PC-9 (cell line): ENCODE results near the gene MYO3B. TPM values are rescaled to one million over a fixed set of nuclear protein-coding genes. Genes with fewer than 3 reads are reported as not detected.
A peak's percentile ranks its signal among the peaks of the same experiment; 100 is the strongest.

Experiments
- BruUV-seq: library from RNA; stranded (reverse); fragments of 400-500 nt; replicated peaks from 2 replicates; lab custom pipeline; 2021; lab: Mats Ljungman, UMichigan
- CTCF ChIA-PET: fragments of 300-600 bp; sonication (Branson Sonifier 250); formaldehyde crosslinking; loops from one replicate; lab custom pipeline; 2022; ENCODE audit warnings: antibody characterized with exemption; lab: Charles Lee
- POLR2A ChIA-PET: fragments of 300-600 bp; sonication (Branson Sonifier 250); formaldehyde crosslinking; loops from one replicate; lab custom pipeline; 2022; ENCODE audit warnings: antibody characterized with exemption; ENCODE audit not compliant: unreplicated experiment; lab: Charles Lee
- DNase-seq, 2 experiments: peaks; one replicate each; pipeline versions ENCODE4 v3.0.0 to v3.0.0-alpha.2; 2015 to 2022; ENCODE audit warnings: mixed read lengths in 1 of 2
- H2AFZ ChIP-seq: fragments of 200-600 bp; sonication (generic); 2 replicates; pipeline ENCODE4 v1.8.1; 2017; ENCODE audit warnings: antibody characterized with exemption
- H3F3A ChIP-seq: fragments of 200-600 bp; sonication (generic); 2 replicates; pipeline ENCODE4 v1.8.1; 2017; ENCODE audit warnings: antibody characterized with exemption, mild to moderate bottlenecking, low read depth; ENCODE audit not compliant: insufficient read depth
- H3K27ac ChIP-seq: fragments of 200-600 bp; sonication (generic); 2 replicates; pipeline ENCODE4 v1.6.1; 2016; ENCODE audit warnings: mixed run types
- H3K27me3 ChIP-seq: fragments of 200-600 bp; sonication (generic); 2 replicates; pipeline ENCODE4 v1.6.1; 2016; ENCODE audit warnings: low read depth, mixed run types; ENCODE audit not compliant: insufficient read depth
- H3K36me3 ChIP-seq: fragments of 200-600 bp; sonication (generic); 2 replicates; pipeline ENCODE4 v1.6.1; 2016; ENCODE audit warnings: low read depth, mixed run types
- H3K4me1 ChIP-seq: fragments of 200-600 bp; sonication (generic); replicated peaks from 2 replicates; pipeline ENCODE4 v1.6.1; 2016; ENCODE audit warnings: mixed run types; ENCODE audit not compliant: insufficient read depth
- H3K4me2 ChIP-seq: fragments of 200-600 bp; sonication (generic); 2 replicates; pipeline ENCODE4 v1.6.1; 2017; ENCODE audit warnings: mixed run types
- H3K4me3 ChIP-seq: fragments of 200-600 bp; sonication (generic); 2 replicates; pipeline ENCODE4 v1.6.1; 2016; ENCODE audit warnings: mixed run types
- H3K79me2 ChIP-seq: fragments of 200-600 bp; sonication (generic); 2 replicates; pipeline ENCODE4 v1.6.1; 2017; ENCODE audit warnings: low read depth, mixed run types
- H3K9me2 ChIP-seq: fragments of 200-600 bp; sonication (generic); 2 replicates; pipeline ENCODE4 v1.8.1; 2017; ENCODE audit warnings: mild to moderate bottlenecking; ENCODE audit not compliant: insufficient read depth
- H3K9me3 ChIP-seq: fragments of 200-600 bp; sonication (generic); 2 replicates; pipeline ENCODE4 v1.8.1; 2016; ENCODE audit warnings: low read depth; ENCODE audit not compliant: insufficient read depth
- H4K20me1 ChIP-seq: fragments of 200-600 bp; sonication (generic); 2 replicates; pipeline ENCODE4 v1.8.1; 2017; ENCODE audit not compliant: insufficient read depth
- CTCF ChIP-seq: fragments of 200-600 bp; sonication (generic); conservative IDR thresholded peaks from 2 replicates; pipeline ENCODE4 v1.6.1; 2017; ENCODE audit warnings: mixed run types, antibody characterized with exemption, mild to moderate bottlenecking, moderate library complexity
- EZH2 ChIP-seq: fragments of 200-600 bp; sonication (generic); IDR thresholded peaks from 2 replicates; pipeline ENCODE4 v1.8.0; 2017; ENCODE audit warnings: antibody characterized with exemption, low read depth
- intact Hi-C: fragments of 100-400 bp; cut with micrococcal nuclease; formaldehyde crosslinking; loops from one replicate; pipeline ENCODE4 v1.10.0; 2022; ENCODE audit not compliant: unreplicated experiment
- total RNA-seq: library from RNA; stranded (reverse); gene quantifications from 2 replicates; pipeline ENCODE4 v1.2.3, GENCODE V29; 2021

The MYO3B gene
- total RNA-seq, 1 experiment from 2014 or later, result 5.3 TPM

DNA sequence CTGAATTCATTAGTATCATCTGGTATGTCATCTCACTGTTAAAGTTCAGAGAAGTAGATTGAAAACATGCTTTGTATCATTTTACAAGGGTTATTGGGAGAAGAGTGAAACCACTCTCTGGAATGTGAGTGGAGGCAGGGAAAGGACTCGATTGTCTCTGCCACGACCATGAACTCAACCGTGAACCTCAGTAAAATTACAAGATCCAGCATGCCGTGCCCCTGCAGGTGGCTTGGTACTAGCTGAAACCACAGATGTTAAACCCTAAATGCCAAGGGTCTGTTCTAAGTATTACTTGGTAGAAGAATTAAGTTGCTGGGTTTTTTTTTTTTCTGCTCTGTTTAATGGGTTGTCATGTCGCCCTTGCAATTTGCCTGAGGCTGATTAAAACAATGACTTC lies 197.2 kb downstream of the MYO3B start:
- Histone ChIP-seq H3K9me3 (no peaks in the 10 kb centered on the region), H3K4me2 (peak overlapping the region; percentile 63), H3K79me2 (no peaks in the 10 kb centered on the region), H3K27ac (peak overlapping the region; percentile 80), H4K20me1 (no peaks in the 10 kb centered on the region), H3K9me2 (no peaks in the 10 kb centered on the region), H2AFZ (no peak overlapping the region), H3K36me3 (no peaks in the 10 kb centered on the region), H3K4me1 (peaks cover 46% of the 10 kb centered on the region), H3F3A (peaks cover 24% of the 10 kb centered on the region), H3K4me3 (peak overlapping the region; percentile 12; the same call in 1 of the 2 replicates), H3K27me3 (no peaks in the 10 kb centered on the region)
- peak; percentile 66 to 92 for DNase-seq
- ChIA-PET CTCF (interaction anchor here (0.7 kb wide), 1 partner anchor 8 kb away, joined by 4 read pairs; no protein-coding TSS in a partner anchor), POLR2A (no interaction called here)
- no peak for TF ChIP-seq EZH2
- no TSS peak for BruUV-seq
- intact Hi-C loops, result loop anchor here (10.0 kb wide), 2 partner anchors 340 to 500 kb away; partner anchors contain the start of gene SP5

DNA sequence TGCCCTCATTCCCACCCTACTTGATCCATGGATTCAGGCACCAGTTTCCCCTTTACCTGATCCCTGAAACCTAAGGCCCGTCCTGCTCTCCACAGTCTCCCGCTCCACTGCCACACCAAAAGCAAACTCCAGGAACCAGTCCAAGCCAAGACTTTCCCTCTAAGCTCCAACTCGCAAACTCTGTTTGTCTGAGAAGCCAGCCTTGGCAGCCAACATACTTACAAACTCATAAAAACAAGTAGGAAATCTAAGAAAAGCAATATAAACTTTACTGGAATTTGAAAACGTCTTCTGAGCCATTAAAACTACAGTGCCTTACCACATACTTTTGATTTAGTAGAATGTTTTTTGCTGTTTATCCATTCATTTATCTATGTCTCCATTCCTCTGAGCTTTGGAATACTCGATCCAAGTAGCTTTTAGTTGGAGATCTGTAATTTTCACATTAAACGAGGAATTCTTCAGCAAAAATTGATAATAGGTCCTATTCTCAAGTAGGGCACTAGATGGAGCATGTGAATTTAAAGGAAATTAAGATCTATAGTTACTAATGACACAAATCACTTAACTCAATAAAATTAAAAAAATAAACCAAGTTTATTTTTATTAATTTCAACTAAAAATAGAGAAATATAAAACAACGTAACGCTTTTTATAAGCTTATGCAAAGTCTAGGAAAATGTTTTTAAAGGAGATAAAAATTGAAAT lies 199.7 kb downstream of the MYO3B start:
- BruUV-seq, result no TSS peak
- POLR2A ChIA-PET, result no interaction called here
- Histone ChIP-seq H4K20me1 (no peaks in the 10 kb centered on the region), H3K9me2 (no peaks in the 10 kb centered on the region), H3K9me3 (no peaks in the 10 kb centered on the region), H3K79me2 (no peaks in the 10 kb centered on the region), H3F3A (peaks cover 24% of the 10 kb centered on the region), H3K4me1 (peaks cover 46% of the 10 kb centered on the region), H3K4me3 (no peak overlapping the region), H3K27me3 (no peaks in the 10 kb centered on the region), H3K27ac (no peak overlapping the region), H3K4me2 (no peak overlapping the region), H2AFZ (no peak overlapping the region), H3K36me3 (no peaks in the 10 kb centered on the region)
- intact Hi-C loops, result loop anchor here (10.0 kb wide), 2 partner anchors 337 to 497 kb away; partner anchors contain the start of gene SP5
- DNase-seq, result no peak
- CTCF ChIA-PET, result interaction anchor here (0.6 kb wide), 1 partner anchor 220 kb away, joined by 3 read pairs; no protein-coding TSS in a partner anchor
- TF ChIP-seq CTCF (no peak; the same call in 1 of the 2 replicates), EZH2 (no peak)

DNA sequence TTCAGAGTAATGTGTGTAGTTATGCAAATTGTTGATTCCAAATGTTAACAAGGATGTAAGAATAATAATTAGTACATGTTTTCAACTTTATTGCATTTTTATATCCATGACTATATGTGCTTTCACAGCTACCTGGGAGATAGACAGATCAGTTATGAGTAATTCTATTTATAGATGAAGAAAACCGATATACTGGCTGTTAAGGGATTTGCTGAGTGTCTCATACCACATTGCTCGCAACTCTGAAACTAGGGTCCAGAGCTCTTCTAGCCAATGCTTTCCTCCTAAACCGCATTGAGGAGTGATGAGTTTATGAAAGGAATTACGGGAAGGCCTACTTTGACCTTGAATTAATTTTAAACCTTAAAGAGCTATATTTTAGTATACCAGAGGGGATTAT lies 202.3 kb downstream of the MYO3B start:
- Histone ChIP-seq H3K27me3 (no peaks in the 10 kb centered on the region), H3K36me3 (no peaks in the 10 kb centered on the region), H3K4me2 (no peak overlapping the region), H3K4me3 (no peak overlapping the region), H3K27ac (no peak overlapping the region), H3K4me1 (peaks cover 21% of the 10 kb centered on the region), H4K20me1 (no peaks in the 10 kb centered on the region), H3K9me2 (no peaks in the 10 kb centered on the region), H3F3A (peaks cover 8% of the 10 kb centered on the region), H3K79me2 (no peaks in the 10 kb centered on the region), H3K9me3 (no peaks in the 10 kb centered on the region), H2AFZ (no peak overlapping the region)
- ChIA-PET CTCF (no interaction called here), POLR2A (no interaction called here)
- DNase-seq, result no peak
- no TSS peak for BruUV-seq
- TF ChIP-seq EZH2 (no peak), CTCF (no peak)
- intact Hi-C loops, result no loop called here
